HL-60 (cell line): ENCODE data around the gene SEPTIN5.
"Not testable (repeated sequence)": the region's sequence is repeated elsewhere in the genome, so short reads cannot be mapped to it uniquely, and the experiment has no call there.

Source experiments
- DNase-seq, 2 experiments: peaks; one replicate each; pipeline ENCODE4 v3.0.0-alpha.2; 2010 to 2020; ENCODE audit warnings: low read depth in 1 of 2, low spot score in 1 of 2
- H3K27ac ChIP-seq: fragments of 250-450 bp; sonication (Bioruptor Pico); replicated peaks from 2 replicates; pipeline ENCODE4 v1.5.1; 2020; ENCODE audit warnings: mild to moderate bottlenecking, moderate library complexity
- H3K27me3 ChIP-seq: fragments of 250-450 bp; sonication (Bioruptor Pico); 2 replicates; pipeline ENCODE4 v1.5.1; 2021; ENCODE audit warnings: mild to moderate bottlenecking, moderate library complexity; ENCODE audit not compliant: insufficient read depth, poor library complexity, severe bottlenecking
- H3K4me3 ChIP-seq: replicated peaks from 2 replicates; pipeline ENCODE4 v1.5.1; 2011; ENCODE audit warnings: mild to moderate bottlenecking, control low read depth, low read length; ENCODE audit not compliant: insufficient read depth
- CTCF ChIP-seq: IDR thresholded peaks from one replicate; pipeline ENCODE4 v1.5.1; 2011; ENCODE audit warnings: low read length, control low read depth, inconsistent platforms; ENCODE audit not compliant: insufficient read depth
- GABPA ChIP-seq: IDR thresholded peaks from 2 replicates; pipeline ENCODE4 v1.6.1; 2012; ENCODE audit warnings: low read depth
- POLR2AphosphoS5 ChIP-seq: IDR thresholded peaks from 2 replicates; pipeline ENCODE4 v1.6.1; 2012; ENCODE audit warnings: low read depth
- SPI1 ChIP-seq: IDR thresholded peaks from 2 replicates; pipeline ENCODE4 v1.6.1; 2012; ENCODE audit warnings: low read depth, mild to moderate bottlenecking, borderline replicate concordance
- TF ChIP-seq, protein P1 (sequence below): IDR thresholded peaks from 2 replicates; pipeline ENCODE4 v1.6.1; 2012; ENCODE audit warnings: low read depth; ENCODE audit not compliant: insufficient replicate concordance

Gene SEPTIN5

GRCh38 chr22:19693981-19694670, 20.2 kb upstream of the SEPTIN5 start:
- no peak overlapping the region for H3K27ac ChIP-seq

DNA sequence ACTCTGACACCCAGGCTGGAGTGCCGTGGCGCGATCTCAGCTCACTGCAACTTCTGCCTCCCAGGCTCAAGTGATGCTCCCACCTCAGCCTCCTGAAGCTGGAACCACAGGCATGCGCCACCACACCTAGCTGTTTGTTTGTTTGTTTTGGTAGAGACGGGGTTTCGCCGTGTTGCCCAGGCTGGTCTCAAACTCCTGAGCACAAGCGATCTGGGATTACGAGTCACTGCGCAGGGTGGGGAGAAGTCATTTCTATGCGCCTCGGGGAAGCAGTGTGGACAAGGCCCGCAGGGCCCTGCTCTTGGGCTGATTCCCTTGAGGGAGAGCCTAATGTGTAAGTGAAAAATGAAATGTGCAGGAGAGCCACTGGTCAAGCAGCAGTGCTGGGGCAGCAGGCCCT, 19.6 kb upstream of the SEPTIN5 start:
- TF ChIP-seq, protein P1, sequence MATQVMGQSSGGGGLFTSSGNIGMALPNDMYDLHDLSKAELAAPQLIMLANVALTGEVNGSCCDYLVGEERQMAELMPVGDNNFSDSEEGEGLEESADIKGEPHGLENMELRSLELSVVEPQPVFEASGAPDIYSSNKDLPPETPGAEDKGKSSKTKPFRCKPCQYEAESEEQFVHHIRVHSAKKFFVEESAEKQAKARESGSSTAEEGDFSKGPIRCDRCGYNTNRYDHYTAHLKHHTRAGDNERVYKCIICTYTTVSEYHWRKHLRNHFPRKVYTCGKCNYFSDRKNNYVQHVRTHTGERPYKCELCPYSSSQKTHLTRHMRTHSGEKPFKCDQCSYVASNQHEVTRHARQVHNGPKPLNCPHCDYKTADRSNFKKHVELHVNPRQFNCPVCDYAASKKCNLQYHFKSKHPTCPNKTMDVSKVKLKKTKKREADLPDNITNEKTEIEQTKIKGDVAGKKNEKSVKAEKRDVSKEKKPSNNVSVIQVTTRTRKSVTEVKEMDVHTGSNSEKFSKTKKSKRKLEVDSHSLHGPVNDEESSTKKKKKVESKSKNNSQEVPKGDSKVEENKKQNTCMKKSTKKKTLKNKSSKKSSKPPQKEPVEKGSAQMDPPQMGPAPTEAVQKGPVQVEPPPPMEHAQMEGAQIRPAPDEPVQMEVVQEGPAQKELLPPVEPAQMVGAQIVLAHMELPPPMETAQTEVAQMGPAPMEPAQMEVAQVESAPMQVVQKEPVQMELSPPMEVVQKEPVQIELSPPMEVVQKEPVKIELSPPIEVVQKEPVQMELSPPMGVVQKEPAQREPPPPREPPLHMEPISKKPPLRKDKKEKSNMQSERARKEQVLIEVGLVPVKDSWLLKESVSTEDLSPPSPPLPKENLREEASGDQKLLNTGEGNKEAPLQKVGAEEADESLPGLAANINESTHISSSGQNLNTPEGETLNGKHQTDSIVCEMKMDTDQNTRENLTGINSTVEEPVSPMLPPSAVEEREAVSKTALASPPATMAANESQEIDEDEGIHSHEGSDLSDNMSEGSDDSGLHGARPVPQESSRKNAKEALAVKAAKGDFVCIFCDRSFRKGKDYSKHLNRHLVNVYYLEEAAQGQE, result no peak
- no peak for TF ChIP-seq SPI1
- TF ChIP-seq GABPA, result no peak
- TF ChIP-seq POLR2AphosphoS5, result no peak
- no peak for TF ChIP-seq CTCF
- no peak overlapping the region for H3K4me3 ChIP-seq

More at GRCh38 chr22:19693981-19694670, 20.2 kb upstream of the SEPTIN5 start:
- TF ChIP-seq, protein P1, result no peak
- TF ChIP-seq GABPA, result no peak
- TF ChIP-seq CTCF, result no peak
- TF ChIP-seq POLR2AphosphoS5, result no peak
- TF ChIP-seq SPI1, result no peak
- no peak for DNase-seq
- no peak overlapping the region for H3K4me3 ChIP-seq
- H3K27me3 ChIP-seq, result no peaks in the 10 kb centered on the region

GRCh38 chr22:19696504-19697276, 17.6 kb upstream of the SEPTIN5 start:
- no peak for TF ChIP-seq CTCF
- no peak for TF ChIP-seq SPI1
- TF ChIP-seq POLR2AphosphoS5, result no peak
- no peak for TF ChIP-seq GABPA
- TF ChIP-seq, protein P1, result no peak
- Histone ChIP-seq H3K27me3 (no peaks in the 10 kb centered on the region), H3K27ac (no peak overlapping the region), H3K4me3 (no peak overlapping the region)
- no peak for DNase-seq

More for the DNA sequence above, 19.6 kb upstream of the SEPTIN5 start:
- Histone ChIP-seq H3K27ac (no peak overlapping the region), H3K27me3 (no peaks in the 10 kb centered on the region)
- no peak for DNase-seq

DNA sequence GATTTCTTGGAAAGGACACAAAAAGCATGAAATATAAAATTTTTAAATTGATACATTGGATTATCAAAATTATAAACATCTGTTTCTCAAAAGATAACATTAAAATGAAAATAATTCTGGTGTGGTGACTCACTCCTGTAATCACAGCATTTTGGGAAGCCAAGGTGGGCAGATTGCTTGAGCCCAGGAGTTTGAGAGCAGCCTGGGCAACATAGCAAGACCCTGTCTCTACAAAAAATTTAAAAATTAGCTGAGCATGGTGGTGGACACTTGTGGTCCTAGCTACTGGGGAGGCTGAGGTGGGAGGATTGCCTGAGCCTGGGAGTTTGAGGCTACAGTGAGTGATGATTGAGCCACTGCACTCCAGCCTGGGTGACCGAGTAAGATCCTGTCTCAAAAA, 16.4 kb upstream of the SEPTIN5 start:
- H3K27me3 ChIP-seq, H3K4me3 ChIP-seq, DNase-seq, H3K27ac ChIP-seq: not testable (repeated sequence)
